HG03342 (cell line): ENCODE data around the gene NPAS2.

ENCODE experiments used
- ATAC-seq: cut with Tn5 transposase; IDR thresholded peaks from one replicate; pipeline ENCODE4 v1.9.1; 2021; ENCODE audit warnings: mild to moderate bottlenecking, moderate library complexity; ENCODE audit not compliant: unreplicated experiment

The NPAS2 gene

DNA sequence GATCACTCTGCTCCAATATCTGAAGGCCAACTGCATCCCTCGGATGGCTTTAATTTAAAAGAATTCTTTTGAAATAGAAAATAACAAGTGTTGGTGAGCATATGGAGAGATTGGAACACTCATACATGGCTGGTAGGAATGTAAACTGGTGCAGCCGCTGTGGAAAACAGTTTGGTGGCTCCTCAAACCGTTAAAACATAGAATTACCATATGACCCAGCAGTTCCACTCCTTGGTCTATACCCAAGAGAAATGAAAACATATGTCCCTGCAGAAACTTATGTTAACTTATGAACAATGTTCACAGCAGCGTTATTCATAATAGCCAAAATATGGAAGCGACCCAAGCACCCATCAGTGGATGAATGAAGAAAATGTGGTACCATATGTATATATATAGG lies 60.1 kb downstream of the NPAS2 start:
- ATAC-seq = no peak

DNA sequence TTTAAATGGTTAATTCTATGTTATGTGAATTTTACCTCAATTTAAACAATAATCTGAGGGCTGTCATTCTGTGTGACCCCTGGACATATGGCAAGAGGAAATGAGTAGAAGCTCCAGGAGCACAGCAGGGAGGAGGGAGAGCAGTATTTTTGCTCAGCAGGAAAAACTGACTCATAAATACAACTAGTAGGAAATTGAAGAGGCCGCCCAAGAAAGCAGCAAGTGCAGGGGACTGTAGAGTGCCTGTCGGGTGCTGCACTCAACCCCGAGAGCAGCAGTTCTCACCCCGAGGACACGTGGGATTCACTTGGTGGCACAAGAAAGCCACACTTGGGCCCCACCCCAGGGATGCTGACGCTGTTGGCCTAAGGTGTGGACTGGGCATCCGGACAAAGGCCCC lies 60.8 kb downstream of the NPAS2 start:
- no peak for ATAC-seq

DNA sequence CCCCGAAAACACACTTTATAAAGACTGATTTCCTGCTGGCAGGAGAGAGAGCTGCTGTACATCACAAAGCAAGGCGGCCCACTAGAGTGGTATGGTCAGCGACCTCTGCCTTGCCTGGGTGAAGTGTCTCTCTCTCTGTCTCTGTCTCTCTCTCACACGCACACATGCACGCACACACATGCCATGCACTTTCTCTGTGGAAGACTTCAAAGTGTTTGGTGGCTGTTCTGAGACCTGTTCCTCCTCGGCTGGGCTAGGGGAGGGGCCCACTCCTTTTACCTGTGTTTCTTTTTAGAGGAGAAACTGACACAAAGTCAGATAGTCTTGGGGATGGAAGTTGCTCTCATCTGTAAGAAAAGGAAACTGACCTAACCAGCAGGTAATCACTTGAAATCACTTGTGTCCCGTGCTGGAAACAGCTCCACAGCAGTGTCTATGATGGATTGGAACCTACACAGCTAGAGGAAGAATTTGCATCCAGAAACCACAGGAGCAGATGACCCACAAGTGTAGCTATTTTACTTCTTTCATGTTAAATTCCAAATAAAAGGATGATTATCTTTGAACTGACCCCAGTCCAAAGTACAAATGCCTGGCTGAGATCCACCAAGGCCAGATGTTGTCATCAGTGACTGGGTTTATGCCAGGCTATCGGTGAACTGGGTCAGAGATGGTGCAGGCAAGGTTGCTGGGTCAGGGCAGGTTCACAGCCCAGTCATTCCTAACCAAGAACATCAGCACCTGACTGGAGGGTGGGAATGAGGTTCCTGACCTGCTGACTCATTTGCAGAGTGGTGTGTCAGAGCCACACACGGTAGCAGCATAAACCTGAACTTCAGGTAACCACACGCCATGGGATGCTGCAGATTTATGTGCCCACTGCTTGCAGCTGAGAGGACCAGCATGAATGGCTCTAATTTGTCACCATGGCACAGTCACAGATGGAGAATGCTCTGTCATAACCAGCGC lies 63.0 kb downstream of the NPAS2 start:
- ATAC-seq = no peak

DNA sequence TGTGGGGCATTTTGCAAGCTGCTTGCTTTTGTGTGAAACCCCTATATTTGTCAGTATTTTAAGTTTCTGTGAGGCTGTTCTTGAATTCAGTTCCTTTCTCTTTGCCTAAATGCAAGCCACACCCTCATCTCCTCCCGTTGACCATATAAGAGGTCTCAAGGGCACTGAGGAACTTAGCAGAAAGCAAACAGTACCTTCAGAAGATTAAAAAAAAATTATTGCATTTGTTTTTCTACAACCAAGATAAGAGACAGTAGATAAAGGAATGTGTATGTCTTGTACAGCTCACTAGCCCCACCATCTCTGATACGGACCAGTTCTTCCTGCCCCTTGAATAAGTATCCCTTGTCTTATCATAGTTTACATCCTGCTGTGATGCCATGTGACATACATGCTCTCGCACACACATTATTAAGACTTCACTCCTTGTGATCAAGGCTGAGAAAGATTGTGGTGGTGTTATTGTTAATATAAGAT lies 64.2 kb downstream of the NPAS2 start:
- no peak for ATAC-seq

DNA sequence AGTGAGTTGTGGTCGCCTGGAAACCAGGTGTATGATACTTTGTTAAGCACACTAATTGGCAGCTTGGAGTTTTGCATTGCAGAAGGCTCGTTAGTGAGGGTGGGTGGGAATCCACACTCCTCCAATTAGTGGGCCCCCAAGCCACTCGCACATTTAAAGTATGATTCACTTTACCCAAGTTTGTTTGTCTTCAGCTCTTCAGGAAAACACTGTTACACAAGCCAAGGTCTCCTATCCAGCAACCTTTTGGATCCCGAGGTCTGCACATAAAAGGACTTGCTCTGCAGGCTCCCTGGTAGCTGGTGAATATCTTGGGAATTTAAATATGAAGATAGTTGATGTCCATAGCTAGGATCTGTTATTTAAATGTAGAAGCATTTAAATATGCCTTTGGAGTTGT lies 66.1 kb downstream of the NPAS2 start:
- ATAC-seq = no peak

DNA sequence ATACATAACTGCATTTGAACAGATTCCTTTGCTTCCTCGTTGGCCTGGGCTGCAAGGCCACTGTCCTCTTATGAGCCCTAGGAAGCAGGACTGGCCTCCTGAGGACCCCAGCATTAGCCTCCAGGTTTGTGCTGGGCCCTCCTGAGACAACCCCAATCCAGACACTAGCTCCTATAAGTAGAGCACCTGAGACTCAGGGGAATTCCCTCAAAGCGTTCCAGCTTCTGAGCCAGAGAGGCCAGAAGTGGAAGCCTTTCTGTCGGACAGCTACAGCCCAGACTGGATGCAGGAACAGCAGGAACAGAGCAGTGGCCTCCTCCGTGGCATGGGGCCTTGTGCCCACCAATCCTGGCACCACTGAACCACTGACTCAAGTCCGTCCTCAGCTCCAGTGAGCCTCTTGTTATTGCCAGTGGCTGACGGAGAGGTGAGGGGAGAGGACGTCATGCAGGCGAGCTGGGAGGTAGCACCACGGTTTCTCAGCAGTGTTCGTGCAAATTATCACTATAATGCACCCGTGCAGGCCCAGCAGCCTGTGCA lies 67.2 kb downstream of the NPAS2 start:
- no peak for ATAC-seq

DNA sequence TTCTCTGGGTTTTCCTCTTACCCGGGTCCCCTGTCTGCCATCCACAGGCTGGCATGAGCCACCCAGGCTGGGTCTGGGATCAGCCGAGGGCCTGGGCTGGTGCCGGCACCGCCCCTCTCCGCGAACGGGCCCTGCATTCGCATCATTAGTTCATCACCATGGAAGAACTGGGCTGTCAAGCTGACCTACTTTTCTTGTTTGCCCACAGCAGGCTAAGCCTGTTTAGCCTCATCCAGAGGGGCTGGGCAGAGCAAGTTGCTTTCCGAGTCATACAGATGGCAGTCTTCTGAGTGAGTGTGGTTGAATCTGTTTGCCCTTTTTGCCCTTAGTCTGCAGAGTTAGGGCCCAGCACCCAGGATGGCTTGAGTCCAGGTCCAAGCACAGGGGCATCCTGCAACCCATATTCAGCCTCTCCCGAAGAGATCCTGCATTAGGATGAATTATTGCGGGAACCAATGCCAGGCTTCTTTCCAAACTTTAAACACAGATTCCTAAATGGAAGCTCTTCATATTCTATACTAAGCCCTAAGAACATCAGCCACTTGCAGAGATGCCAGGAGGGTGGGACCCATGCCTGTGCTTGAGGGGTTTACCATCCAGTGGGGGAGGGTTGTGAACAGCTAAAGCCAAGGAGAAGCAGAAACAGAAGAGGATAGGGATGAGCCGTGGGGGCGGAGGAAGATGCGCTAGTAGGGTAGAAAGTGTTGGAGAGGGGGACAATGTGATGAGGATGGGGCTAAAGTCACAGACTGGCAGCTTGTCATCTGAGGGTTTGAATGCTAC lies 68.0 kb downstream of the NPAS2 start:
- no peak for ATAC-seq

DNA sequence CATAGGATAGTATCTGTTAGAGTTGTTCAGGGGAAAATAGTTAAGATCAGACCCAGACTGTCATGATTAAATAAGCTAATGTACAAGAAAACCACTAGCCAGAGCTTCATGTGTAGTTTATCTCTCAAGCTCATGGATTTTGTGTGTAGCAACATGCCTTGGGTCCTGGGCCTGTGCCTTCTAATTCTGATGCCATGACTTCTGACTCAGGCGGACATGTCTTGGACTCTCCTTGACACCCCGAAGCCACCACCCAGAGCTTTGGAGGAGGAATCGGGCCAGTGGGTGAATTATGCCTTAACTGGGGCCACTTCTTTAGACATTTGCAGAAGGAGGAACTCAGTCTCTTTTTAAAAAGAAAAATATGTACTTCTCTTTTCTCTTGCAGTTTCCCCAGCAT lies 68.7 kb downstream of the NPAS2 start:
- ATAC-seq = no peak

DNA sequence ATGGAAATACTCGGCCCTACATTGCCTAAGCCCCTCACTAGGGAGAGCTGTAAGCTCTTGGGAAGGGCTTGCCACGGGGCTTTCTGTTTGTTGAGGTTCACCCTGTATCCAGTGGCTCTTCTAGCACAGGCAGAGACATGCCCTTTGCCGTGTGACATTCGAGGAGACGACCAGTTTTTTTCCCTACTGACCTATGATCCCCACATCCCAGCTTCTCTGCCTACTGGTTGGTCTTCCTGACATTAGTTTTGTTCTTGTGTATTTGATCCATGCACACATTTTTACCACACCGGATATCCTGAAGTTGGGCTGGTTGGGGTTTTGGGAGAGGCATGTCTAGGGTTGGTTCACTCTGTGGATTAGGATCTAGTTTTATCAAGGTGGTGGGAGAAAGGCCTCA lies 69.3 kb downstream of the NPAS2 start:
- ATAC-seq = no peak

DNA sequence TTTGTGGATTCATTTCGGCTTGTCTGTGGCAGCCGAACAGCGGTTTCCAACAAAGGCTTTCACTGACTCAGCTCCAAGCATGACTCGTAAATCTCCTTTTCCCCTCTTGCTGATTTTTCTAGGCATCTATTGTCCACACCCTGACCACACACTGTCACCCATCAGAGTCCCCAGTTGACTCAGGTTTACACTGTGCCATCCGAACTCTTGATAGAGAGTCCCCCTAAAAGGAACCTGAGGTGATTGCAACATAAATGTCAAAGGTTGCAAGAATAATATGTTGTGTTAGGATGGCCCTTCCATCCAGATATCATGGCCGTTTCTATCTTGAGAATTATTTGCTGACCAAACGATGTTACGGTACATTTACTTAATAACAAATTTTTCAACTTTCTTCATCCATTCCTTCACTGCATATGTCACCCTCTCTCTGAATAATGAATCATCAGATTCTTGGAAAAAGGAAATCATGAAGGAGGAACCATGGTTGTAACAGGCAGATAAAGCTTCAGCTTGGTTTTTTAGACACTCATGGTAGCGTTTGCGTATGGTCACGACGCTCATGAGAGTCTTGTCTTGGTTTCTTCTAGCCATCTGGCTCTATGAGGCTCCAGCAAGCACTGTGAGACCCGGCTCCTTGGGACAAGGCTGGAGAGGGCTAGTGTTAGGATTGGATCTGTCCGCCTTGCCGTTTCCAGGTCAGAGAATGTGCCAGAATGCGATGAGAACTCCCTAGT lies 72.1 kb downstream of the NPAS2 start:
- ATAC-seq = no peak

DNA sequence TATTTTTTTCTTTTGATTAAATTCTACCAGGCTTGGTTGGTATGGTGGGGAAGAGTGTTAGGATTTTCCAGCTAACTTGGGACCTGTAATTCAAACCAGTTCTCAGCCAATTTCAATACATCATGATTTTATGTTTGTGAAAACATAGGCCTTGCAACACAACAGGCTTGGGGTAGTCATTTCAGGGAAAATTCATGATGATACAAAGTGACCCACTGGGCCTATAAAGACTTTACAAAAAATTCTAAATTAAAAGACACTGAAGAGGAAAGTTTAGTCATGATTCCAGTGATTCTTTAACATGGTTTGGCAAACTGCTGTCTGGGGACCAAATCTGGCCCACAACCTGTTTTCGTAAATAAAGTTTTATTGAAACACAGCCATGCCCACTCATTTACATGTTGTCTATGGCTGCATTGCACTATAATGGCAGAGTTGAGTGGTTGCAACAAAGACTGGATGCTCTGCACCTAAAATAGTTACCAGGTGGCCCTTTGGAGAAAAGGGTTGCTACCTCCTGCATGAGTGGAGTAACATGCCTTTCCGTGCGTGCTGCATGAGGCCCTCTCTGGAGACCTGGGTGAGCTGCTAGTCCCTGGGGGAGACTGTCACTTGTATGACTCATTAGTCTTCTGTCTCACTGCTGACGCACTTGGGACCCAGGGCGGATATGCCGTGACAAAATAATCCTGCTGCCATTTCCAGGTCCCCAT lies 73.6 kb downstream of the NPAS2 start:
- peak; percentile 60 for ATAC-seq

DNA sequence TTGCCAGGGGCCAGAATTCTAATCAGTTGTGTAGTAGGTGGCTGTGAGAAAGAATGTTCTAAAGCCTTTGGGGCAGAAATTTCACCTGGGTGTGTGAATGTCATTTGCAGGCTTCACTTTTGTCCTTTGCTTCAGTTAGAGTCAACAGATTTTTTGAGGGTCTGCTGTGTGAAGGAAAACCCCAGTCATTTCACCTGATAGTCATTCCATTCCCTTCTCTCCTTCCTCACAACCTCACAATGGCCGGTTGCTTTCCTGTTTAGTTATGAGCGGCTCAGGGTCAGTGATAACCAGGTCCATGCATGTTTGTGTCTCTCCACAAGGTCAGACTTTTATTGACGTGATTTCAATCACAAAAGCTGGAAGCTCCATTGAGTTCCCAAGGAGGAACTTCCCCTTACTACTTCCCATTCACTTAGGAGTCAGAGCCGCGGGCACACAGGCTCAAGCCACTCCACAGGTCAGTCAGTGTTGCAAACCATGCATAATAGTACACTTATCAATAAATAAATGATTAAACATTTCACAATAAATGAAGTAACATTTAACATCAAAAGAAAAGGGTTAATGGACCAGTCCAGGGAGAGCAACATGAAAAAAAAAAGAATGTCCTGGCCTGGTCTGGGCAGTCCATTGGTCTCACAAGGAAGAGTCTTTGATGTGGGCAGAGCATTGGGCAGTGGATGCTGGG lies 74.3 kb downstream of the NPAS2 start:
- peak; percentile 29 for ATAC-seq

DNA sequence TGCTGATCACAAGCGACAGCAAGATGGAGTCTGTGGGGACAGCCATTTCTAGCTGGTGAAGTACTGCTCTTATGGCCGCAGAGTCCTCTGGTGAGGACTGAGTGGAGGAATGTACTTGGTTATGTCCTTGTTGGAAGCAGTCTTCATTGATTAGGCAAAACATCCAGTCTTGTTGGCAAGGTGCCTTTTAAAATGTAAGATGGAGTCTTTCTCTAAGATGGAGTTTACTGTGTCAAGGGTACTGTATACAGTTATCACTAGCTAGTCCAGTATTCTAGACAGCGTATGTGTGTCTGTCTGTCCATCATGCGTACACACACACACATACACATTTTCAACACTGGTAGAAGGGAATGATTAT lies 74.8 kb downstream of the NPAS2 start:
- ATAC-seq = no peak

DNA sequence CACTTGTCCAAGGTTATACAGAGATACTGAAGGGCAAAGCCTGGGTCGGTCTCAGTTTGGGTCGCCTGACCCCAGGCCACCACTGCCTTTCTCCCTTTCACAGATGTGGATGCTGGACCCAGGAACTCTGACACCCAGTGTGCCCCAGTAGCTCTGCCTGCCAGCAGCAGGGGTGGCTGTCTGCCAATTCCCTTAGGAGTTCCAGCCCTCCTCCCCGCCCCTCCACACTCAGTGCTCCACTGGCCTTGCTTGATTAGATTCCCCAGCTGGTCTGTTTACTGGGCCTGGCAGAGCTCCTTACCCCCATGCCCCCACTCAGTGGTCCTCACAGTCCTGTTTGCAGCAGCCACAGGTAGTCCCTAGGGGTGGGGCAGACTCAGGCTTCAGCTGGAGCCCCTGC lies 75.5 kb downstream of the NPAS2 start:
- ATAC-seq = no peak

DNA sequence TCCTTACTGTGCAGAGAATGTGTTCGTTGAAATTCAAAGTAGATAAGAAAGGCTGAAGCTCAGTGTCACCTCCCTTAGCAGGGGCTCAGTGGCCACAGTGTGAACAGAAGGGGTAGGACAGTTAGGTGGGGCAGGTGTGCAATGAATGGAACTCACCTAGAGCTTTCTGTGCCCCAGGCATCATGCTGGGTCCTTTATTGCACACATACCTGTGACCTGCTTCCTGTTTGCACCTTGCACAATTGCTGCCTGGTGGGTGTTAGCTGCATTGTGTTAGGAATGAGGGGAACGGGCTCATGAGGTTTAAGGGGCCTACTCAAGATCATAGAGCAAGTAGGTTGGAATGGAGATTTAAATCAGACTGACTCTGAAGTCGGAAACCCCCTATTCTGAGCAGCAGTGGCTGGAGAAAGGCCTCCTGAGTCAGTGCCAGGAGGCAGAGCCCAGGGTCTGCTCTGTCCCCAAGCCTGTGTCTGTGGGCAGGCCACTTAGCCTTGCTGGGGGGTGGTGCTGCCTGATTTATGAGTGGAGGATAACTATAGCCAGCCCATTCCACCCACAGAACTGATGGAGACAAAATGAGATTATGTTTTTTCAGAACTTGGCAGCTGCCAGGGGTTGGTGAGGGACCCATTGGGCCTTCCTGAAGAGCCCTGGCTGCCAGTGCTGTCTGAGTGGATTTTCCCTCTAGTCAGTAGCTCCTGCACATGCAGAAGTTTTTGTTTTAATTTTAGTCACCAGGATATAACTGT lies 76.2 kb downstream of the NPAS2 start:
- ATAC-seq = no peak

DNA sequence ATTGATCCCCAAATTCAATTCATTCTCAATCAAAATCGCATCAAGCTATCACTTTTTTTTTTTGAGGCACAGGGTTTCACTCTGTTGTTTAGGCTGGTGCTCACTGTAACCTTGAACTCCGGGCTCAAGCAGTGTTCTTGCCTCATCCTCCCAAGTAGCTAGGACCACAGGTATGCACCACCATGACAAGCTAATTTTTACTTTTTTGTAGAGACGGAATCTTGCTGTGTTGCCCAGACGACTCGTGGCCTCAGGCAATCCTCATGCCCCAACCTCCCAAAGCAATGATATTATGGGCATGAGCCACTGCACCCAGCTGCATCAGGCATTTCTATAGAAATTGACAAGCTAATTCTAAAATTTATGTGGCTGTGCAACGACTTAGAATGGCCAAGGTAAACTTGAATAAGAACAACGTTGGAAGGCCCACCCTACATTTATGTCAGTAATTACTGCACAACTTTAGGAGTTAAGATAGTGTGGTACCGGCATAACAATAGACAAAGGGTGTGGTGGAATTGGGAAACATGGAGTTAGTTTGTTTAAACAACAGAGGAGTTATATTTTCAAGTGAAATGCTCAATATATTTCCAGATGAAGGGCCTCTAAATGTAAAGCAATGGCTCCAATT lies 78.2 kb downstream of the NPAS2 start:
- no peak for ATAC-seq

DNA sequence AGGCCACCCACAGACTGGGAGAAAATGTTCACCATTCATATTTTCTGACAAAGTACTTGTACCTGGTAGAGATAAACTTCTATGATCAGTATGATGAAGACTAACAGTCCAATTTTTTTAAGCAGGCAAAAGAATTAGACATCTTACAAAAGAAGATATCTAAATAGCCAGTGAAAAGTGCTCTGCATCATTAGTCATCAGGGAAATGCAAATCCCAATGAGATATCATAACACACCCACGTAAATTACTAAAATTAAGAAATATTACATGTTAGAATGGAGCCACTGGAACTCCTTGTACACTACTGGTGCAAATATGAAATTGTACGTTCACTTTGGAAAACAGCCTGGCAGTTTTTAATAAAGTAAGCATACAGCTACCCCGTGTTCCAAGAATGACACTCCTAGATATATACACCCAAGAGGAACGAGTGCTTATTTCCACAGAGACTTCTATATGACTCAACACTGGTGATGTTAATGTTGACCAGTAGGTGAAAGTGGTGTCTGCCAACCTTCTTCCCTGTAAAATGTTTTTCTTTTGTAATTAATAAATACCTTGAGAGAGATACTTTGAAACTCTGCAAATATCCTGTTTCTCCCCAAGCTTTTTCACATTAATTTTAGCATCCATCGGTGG lies 80.3 kb downstream of the NPAS2 start:
- ATAC-seq = no peak

DNA sequence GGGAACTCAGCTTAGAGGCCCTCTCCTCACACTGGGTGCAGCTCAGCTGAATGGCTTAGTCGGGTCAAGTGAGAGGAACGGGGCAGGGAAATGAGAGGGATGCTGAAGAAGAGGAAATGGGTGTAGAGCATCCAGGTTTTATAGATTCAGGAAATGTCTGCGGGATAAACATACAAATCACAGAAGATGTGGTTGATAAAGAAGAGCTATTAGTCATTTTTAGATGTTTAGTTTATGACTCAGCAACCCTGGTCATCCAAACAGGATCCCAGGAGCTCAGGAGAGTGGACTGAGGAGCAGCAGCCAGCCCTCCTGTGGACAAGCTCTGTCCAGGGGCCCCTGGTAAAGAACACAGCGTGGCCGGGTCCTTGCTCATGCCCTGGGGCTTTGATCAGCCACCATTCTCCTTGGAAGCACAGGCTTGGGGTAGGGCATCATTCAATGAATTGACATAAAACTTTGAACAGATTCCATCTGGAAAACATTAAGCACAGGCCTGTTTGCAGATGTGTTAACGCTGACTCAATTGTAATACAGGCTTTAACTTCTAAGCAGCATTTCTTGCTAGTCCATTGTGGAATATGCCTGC lies 83.0 kb downstream of the NPAS2 start:
- no peak for ATAC-seq
